Trophoblast cell (in vitro differentiated cells and primary cell): Measurements from ENCODE around the gene SLC5A1.

ENCODE experiments used
- DNase-seq, 2 donors: peaks; one replicate each; pipeline ENCODE4 v3.0.0-alpha.2; 2016
- H2AFZ ChIP-seq: 2 replicates; pipeline ENCODE4 v1.6.1; 2013; ENCODE audit warnings: low read length, moderate library complexity, mild to moderate bottlenecking; ENCODE audit not compliant: insufficient read depth, poor library complexity
- H2AK5ac ChIP-seq: 2 replicates; pipeline ENCODE4 v1.6.1; 2013; ENCODE audit warnings: mild to moderate bottlenecking, low read length
- H2BK120ac ChIP-seq: 2 replicates; pipeline ENCODE4 v1.6.1; 2013; ENCODE audit warnings: low read length, mild to moderate bottlenecking, moderate library complexity; ENCODE audit not compliant: insufficient read depth, poor library complexity
- H2BK12ac ChIP-seq: 2 replicates; pipeline ENCODE4 v1.6.1; 2013; ENCODE audit warnings: mild to moderate bottlenecking, low read length, moderate library complexity
- H2BK5ac ChIP-seq: 2 replicates; pipeline ENCODE4 v1.6.1; 2013; ENCODE audit warnings: low read length, low read depth, moderate library complexity, mild to moderate bottlenecking; ENCODE audit not compliant: poor library complexity
- H3K14ac ChIP-seq: 2 replicates; pipeline ENCODE4 v1.6.1; 2013; ENCODE audit warnings: mild to moderate bottlenecking, low read length
- H3K18ac ChIP-seq: 2 replicates; pipeline ENCODE4 v1.6.1; 2013; ENCODE audit warnings: mild to moderate bottlenecking, low read length
- H3K23ac ChIP-seq: 2 replicates; pipeline ENCODE4 v1.6.1; 2013; ENCODE audit warnings: low read length
- H3K27ac ChIP-seq: 2 replicates; pipeline ENCODE4 v1.5.1; 2013; ENCODE audit warnings: low read depth, mild to moderate bottlenecking, inconsistent platforms, low read length, moderate library complexity
- H3K27me3 ChIP-seq: 2 replicates; pipeline ENCODE4 v1.6.1; 2013; ENCODE audit warnings: inconsistent platforms, mild to moderate bottlenecking, low read length, moderate library complexity; ENCODE audit not compliant: insufficient read depth
- H3K36me3 ChIP-seq, 2 experiments: 1 replicate in 1 of 2; 2 replicates in 1 of 2; pipeline ENCODE4 v1.6.1; 2013; ENCODE audit warnings: low read length in 2 of 2, mild to moderate bottlenecking in 2 of 2, moderate library complexity in 1 of 2; ENCODE audit not compliant: insufficient read depth in 2 of 2, control insufficient read depth in 1 of 2
- H3K4ac ChIP-seq: 2 replicates; pipeline ENCODE4 v1.6.1; 2013; ENCODE audit warnings: low read depth, mild to moderate bottlenecking, low read length, moderate library complexity
- H3K4me1 ChIP-seq, 2 experiments: 1 replicate in 1 of 2; 2 replicates in 1 of 2; pipeline ENCODE4 v1.6.1; 2013; ENCODE audit warnings: low read length in 2 of 2, mild to moderate bottlenecking in 2 of 2, moderate library complexity in 1 of 2; ENCODE audit not compliant: insufficient read depth in 2 of 2, control insufficient read depth in 1 of 2
- H3K4me2 ChIP-seq: 2 replicates; pipeline ENCODE4 v1.6.1; 2013; ENCODE audit warnings: inconsistent platforms, mild to moderate bottlenecking, low read length, moderate library complexity
- H3K4me3 ChIP-seq: 2 replicates; pipeline ENCODE4 v1.5.1; 2013; ENCODE audit warnings: mild to moderate bottlenecking, low read depth, low read length, inconsistent platforms
- H3K79me1 ChIP-seq: one replicate; pipeline ENCODE4 v1.6.1; 2013; ENCODE audit warnings: low read length
- H3K79me2 ChIP-seq: 2 replicates; pipeline ENCODE4 v1.6.1; 2013; ENCODE audit warnings: low read length, mild to moderate bottlenecking; ENCODE audit not compliant: control insufficient read depth, insufficient read depth, poor library complexity
- H3K9ac ChIP-seq: 2 replicates; pipeline ENCODE4 v1.6.1; 2013; ENCODE audit warnings: mild to moderate bottlenecking, low read length
- H3K9me3 ChIP-seq: 2 replicates; pipeline ENCODE4 v1.6.1; 2013; ENCODE audit warnings: low read depth, mild to moderate bottlenecking, control low read depth, inconsistent platforms, low read length; ENCODE audit not compliant: insufficient read depth
- H4K12ac ChIP-seq: 2 replicates; pipeline ENCODE4 v1.6.1; 2013; ENCODE audit warnings: low read depth, mild to moderate bottlenecking, low read length, moderate library complexity
- H4K8ac ChIP-seq: 2 replicates; pipeline ENCODE4 v1.6.1; 2013; ENCODE audit warnings: low read depth, mild to moderate bottlenecking, low read length, moderate library complexity
- H4K91ac ChIP-seq: one replicate; pipeline ENCODE4 v1.6.1; 2013; ENCODE audit warnings: low read depth, mild to moderate bottlenecking, low read length, moderate library complexity
- WGBS: extraction: QIAGEN DNeasy Blood & Tissue Kit; methylation state at CpG from one replicate; pipeline ENCODE4 v1.1.7; 2013; ENCODE audit warnings: missing lambda C conversion rate; ENCODE audit not compliant: insufficient read length, insufficient coverage; ENCODE audit errors: extremely low coverage; 5-methylcytosine and 5-hydroxymethylcytosine counted together

Gene SLC5A1

GRCh38 chr22:32044913-32045312 lies 1.9 kb downstream of the SLC5A1 start:
- no peak overlapping the region for H3K23ac ChIP-seq
- H3K4me2 ChIP-seq: no peak overlapping the region
- H4K8ac ChIP-seq: no peak overlapping the region
- no peak overlapping the region for H4K12ac ChIP-seq
- H4K91ac ChIP-seq: no peak overlapping the region
- H3K4ac ChIP-seq: no peak overlapping the region
- H3K36me3 ChIP-seq: no peaks in the 10 kb centered on the region
- H3K79me2 ChIP-seq: no peaks in the 10 kb centered on the region
- no peak overlapping the region for H3K18ac ChIP-seq
- H2AK5ac ChIP-seq: no peak overlapping the region
- H3K27ac ChIP-seq: no peak overlapping the region
- no peak overlapping the region for H2AFZ ChIP-seq
- no peak overlapping the region for H3K9ac ChIP-seq
- H3K14ac ChIP-seq: no peak overlapping the region
- H2BK12ac ChIP-seq: no peak overlapping the region
- no peak overlapping the region for H3K4me3 ChIP-seq
- no peak for DNase-seq
- no peaks in the 10 kb centered on the region for H3K9me3 ChIP-seq
- H3K79me1 ChIP-seq: no peaks in the 10 kb centered on the region
- no CpG with 5 or more reads among the region's 3 CpGs for WGBS
- no peak overlapping the region for H2BK120ac ChIP-seq
- peaks cover 6 to 9% of the 10 kb centered on the region in 2 experiments for H3K4me1 ChIP-seq
- H2BK5ac ChIP-seq: no peak overlapping the region
- no peaks in the 10 kb centered on the region for H3K27me3 ChIP-seq

DNA sequence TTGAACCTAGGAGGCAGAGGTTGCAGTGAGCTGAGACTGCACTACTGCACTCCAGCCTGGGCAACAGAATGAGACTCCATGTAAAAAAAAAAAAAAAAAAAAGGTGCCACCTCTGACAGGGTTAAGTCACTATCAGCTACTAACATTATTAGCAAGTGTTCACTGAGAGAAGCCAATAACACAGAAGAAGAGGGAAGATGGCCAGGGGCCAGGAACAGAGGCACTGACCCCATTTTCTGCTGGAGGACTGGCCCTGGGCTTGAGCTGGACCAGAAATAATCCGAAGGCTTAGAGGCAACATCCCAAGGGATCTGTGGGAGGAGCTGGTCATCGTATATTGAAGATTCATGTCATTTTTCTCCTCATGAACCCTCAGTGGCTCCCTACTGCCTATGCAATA lies 5.0 kb downstream of the SLC5A1 start:
- H3K9me3 ChIP-seq: no peaks in the 10 kb centered on the region
- no peak overlapping the region for H3K23ac ChIP-seq
- no peak overlapping the region for H4K12ac ChIP-seq
- H3K14ac ChIP-seq: no peak overlapping the region
- H2BK12ac ChIP-seq: no peak overlapping the region
- H4K91ac ChIP-seq: no peak overlapping the region
- peaks cover 3 to 6% of the 10 kb centered on the region in 2 experiments for H3K4me1 ChIP-seq
- H3K9ac ChIP-seq: no peak overlapping the region
- H2AK5ac ChIP-seq: no peak overlapping the region
- H3K4me3 ChIP-seq: no peak overlapping the region
- H3K36me3 ChIP-seq: no peaks in the 10 kb centered on the region
- H3K27ac ChIP-seq: no peak overlapping the region
- no peak overlapping the region for H3K4me2 ChIP-seq
- no peaks in the 10 kb centered on the region for H3K27me3 ChIP-seq
- no peak overlapping the region for H3K4ac ChIP-seq
- no peak overlapping the region for H3K18ac ChIP-seq
- DNase-seq: no peak
- WGBS: no CpG with 5 or more reads among the region's 2 CpGs
- H3K79me2 ChIP-seq: no peaks in the 10 kb centered on the region
- H2BK120ac ChIP-seq: no peak overlapping the region
- H2BK5ac ChIP-seq: no peak overlapping the region
- H2AFZ ChIP-seq: no peak overlapping the region
- H3K79me1 ChIP-seq: peaks cover 3% of the 10 kb centered on the region
- H4K8ac ChIP-seq: no peak overlapping the region

GRCh38 chr22:32050678-32051515 lies 7.8 kb downstream of the SLC5A1 start:
- H2BK5ac ChIP-seq: no peak overlapping the region
- no peak overlapping the region for H2BK120ac ChIP-seq
- no peaks in the 10 kb centered on the region for H3K36me3 ChIP-seq
- H4K91ac ChIP-seq: no peak overlapping the region
- H3K4me2 ChIP-seq: no peak overlapping the region
- no peak overlapping the region for H2BK12ac ChIP-seq
- no peaks in the 10 kb centered on the region for H3K79me2 ChIP-seq
- H3K4me3 ChIP-seq: no peak overlapping the region
- H3K4ac ChIP-seq: no peak overlapping the region
- no peak overlapping the region for H3K18ac ChIP-seq
- no peak overlapping the region for H3K14ac ChIP-seq
- H3K79me1 ChIP-seq: peaks cover 3% of the 10 kb centered on the region
- H3K4me1 ChIP-seq: peaks cover 3 to 6% of the 10 kb centered on the region in 2 experiments
- no peak overlapping the region for H4K12ac ChIP-seq
- no peak overlapping the region for H3K27ac ChIP-seq
- no peak overlapping the region for H2AK5ac ChIP-seq
- no peak overlapping the region for H3K9ac ChIP-seq
- no peak overlapping the region for H3K23ac ChIP-seq
- DNase-seq: peak; percentile 80 to 86
- H4K8ac ChIP-seq: peak overlapping the region; percentile 23
- H2AFZ ChIP-seq: no peak overlapping the region
- no CpG with 5 or more reads among the region's 5 CpGs for WGBS
- no peaks in the 10 kb centered on the region for H3K27me3 ChIP-seq
- no peaks in the 10 kb centered on the region for H3K9me3 ChIP-seq

GRCh38 chr22:32052244-32052643 lies 9.2 kb downstream of the SLC5A1 start:
- Histone ChIP-seq H3K9me3 (no peaks in the 10 kb centered on the region), H3K36me3 (no peaks in the 10 kb centered on the region), H3K79me2 (no peaks in the 10 kb centered on the region), H3K4me2 (no peak overlapping the region), H3K4me1 (peaks cover 3 to 6% of the 10 kb centered on the region in 2 experiments), H3K18ac (no peak overlapping the region), H4K8ac (no peak overlapping the region), H3K14ac (no peak overlapping the region), H3K27ac (no peak overlapping the region), H2AFZ (no peak overlapping the region), H3K4me3 (no peak overlapping the region), H2BK12ac (no peak overlapping the region), H3K4ac (no peak overlapping the region), H3K27me3 (no peaks in the 10 kb centered on the region), H2AK5ac (no peak overlapping the region), H2BK120ac (no peak overlapping the region), H3K79me1 (peaks cover 3% of the 10 kb centered on the region), H4K12ac (no peak overlapping the region), H2BK5ac (no peak overlapping the region), H3K9ac (no peak overlapping the region), H3K23ac (no peak overlapping the region), H4K91ac (no peak overlapping the region)
- no peak for DNase-seq
- WGBS: no CpG with 5 or more reads among the region's 2 CpGs
